NCI-H345 treated with DMSO at 0.1 percent for 48 hours (cell line): ENCODE results near the gene SLC29A3.
A peak's percentile ranks its signal among the peaks of the same experiment; 100 is the strongest.
"Not testable (repeated sequence)": the region's sequence is repeated elsewhere in the genome, so short reads cannot be mapped to it uniquely, and the experiment has no call there.

Source experiments
- DNase-seq: peaks from one replicate; lab custom pipeline; 2025; ENCODE audit not compliant: unreplicated experiment; lab: John Stamatoyannopoulos, UW

The SLC29A3 gene

DNA sequence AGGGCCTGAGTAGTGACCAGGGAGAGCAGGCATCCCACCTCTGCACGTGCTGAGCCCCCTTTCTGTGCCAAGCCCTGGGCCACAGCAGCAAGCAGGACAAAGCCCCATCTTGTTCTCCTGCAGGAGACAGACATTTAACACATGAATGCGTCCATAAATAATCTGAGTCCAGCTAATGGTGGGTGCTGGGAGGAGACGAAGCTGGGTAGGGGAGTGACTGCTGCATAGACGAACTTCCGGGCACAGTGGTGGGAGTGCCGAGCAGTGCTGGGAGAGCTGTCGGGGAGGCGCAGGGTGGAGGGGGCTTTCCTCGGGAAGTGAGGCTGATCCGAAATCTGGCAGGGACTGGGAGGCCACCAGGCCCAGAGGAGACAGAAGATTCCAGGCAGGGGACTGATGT, 35.2 kb upstream of the SLC29A3 start:
- no peak for DNase-seq

DNA sequence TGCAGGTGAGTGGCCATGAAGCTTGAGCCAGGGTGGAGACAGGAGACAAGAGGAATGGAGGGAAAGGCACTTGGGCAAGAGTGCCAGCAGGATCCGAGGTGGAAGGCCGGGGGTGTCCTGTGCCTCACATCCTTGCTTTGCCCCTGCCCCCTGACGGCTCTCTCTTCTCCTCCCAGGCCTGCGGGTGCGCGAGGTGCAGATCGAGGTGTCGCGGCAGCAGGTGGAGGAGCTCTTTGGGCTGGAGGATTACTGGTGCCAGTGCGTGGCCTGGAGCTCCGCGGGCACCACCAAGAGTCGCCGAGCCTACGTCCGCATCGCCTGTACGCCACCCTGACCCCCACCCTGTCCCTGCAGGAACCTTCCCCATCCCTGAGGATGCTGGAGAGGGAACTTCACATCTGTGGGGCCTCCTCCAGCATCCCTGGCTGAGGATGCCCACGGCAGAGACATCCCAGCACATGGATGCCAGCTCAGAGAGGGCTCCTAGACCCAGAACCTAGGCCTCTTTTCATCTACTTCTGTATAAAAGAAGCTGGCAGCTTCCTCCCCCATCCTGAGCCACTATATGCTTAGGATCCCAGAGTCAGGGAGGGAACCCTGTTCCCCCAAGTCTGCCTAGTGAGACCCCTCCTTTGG, 34.4 kb upstream of the SLC29A3 start:
- no peak for DNase-seq

DNA sequence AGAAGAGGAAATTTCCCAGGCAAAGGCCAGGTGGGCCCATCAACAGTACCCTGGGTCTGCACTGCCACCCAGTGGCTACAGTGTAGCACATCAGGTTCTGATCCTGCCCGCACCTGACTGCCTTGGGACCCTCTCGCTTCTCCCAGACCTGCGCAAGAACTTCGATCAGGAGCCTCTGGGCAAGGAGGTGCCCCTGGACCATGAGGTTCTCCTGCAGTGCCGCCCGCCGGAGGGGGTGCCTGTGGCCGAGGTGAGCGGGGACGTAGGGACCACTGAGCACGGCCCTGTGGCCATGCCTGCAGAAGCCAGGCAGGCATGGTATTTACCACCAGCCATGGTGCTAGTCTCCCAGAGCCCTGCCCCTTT, 33.9 kb upstream of the SLC29A3 start:
- DNase-seq: peak; percentile 6

DNA sequence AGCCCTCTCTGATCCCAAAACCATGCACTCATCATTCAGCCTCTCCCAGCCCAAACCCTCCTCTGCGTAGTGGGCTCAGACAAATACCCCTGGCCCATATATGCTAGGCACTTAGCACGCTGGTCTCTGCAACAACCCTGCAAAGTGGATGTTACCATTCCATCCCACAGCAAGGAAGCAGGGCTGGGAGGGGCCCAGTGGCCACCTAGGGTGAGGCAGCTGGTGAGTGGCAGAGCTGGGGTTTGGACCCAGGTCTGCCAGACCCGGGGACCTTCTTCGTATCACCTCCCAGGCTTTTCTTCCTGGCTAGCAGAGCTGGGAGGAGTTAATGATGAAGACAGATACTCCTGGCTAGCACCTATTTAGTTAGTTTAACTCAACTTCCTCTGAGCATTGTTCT, 33.1 kb upstream of the SLC29A3 start:
- no peak for DNase-seq

DNA sequence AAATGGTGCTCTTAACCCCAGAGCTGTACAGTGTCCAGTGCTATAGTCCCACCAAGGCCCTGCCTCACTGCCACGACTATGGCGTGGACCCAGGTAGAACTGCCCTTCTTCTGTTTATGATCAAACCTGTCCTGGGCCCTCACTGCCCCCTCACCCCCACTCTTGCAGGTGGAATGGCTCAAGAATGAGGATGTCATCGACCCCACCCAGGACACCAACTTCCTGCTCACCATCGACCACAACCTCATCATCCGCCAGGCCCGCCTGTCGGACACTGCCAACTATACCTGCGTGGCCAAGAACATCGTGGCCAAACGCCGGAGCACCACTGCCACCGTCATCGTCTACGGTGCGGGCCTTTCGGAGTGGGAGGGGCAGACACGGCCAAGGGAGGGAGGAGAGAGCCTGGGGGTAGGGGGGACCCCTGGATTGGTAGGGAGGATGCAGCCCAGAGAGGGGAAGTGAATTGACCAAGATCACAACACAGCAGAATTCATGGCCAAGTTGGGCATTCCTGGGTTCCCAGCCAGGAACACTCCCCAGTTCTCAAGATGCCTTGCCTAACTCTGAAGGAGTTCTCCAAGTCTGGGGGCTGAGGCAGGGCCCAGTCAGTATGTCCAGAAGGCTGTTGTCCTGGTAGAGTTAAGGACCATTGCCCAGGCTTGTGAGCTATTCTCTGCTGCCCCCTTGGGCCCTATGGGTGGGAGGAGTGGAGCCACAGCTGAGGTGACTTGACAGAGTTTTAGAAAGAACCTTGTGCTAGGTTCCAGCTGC, 32.4 kb upstream of the SLC29A3 start:
- DNase-seq: no peak

DNA sequence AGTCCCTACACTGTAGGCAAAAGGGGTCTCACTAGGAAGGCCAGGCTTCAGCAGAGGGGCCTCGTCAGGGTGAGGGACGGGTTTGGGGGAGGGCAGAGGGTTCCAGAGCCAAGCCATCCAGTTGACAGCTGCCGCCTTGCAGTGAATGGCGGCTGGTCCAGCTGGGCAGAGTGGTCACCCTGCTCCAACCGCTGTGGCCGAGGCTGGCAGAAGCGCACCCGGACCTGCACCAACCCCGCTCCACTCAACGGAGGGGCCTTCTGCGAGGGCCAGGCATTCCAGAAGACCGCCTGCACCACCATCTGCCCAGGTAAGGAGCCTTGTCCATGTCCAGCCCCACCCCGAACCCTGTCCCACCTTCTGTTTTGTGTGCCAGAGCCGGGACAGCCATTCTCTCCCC, 31.6 kb upstream of the SLC29A3 start:
- DNase-seq: no peak

DNA sequence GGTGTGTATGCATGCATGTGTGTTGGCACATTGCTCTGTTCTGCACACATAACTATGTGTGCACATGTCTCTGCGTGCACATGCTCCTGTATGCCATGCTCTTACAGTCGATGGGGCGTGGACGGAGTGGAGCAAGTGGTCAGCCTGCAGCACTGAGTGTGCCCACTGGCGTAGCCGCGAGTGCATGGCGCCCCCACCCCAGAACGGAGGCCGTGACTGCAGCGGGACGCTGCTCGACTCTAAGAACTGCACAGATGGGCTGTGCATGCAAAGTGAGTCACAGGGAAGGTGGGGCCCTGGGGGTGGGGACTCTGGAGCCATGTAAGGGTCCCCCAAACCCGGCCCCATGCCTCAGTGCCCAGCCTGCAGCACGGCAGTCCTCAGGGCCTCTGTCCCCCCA, 30.6 kb upstream of the SLC29A3 start:
- DNase-seq: no peak

DNA sequence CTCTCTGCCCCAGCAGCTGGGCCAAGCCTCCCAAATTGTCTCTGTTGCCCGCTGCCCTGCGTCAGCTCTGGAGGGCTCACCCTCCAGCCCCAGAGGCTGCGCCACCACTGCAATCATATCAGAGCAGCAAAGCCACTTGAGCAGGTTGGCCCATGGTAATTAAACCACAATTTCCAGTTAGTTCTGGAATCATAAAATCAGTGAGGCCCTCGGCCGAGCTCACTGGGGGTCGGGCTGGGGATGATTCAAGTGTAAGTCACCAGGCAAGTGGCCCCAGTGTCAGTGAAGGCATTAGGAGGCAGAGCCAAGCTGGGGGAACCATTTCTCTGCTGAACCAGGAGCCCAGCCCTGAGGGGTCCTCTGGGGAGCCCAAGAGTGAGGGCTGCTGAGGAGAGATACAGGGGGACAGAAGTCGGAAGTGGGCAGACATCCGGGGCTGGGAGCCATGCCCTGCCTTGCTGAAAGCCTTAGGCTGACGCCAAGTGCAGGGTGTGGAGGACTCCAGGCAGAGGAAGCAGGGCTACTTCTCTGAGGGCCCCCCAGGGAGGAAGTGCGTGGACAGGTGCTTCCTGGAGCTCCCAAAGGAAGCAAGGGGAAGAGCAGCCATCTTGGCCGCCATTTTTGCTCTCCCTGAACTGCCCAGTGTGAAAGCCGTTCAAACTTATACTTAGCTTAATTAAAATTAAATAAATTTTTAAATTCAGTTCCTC, 29.5 kb upstream of the SLC29A3 start:
- DNase-seq: no peak

DNA sequence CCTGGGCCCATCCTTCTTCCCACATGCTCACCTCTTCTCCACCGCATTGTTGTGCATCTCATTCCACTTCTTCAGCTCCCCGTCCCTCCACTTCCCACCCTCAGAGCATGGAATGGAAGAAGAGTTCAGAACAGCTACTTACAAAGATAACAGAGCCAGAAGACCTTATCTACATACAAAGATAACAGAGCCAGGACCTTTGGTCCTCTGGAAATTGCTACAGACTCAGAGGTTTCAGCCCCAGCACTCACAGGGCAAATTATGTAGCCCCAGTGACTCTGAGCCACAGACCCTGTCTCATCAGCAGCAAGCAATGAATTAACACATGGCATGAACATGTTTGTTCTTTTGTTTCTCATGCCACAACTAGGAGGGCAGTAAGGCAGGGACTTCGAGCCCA, 28.7 kb upstream of the SLC29A3 start:
- DNase-seq: no peak

DNA sequence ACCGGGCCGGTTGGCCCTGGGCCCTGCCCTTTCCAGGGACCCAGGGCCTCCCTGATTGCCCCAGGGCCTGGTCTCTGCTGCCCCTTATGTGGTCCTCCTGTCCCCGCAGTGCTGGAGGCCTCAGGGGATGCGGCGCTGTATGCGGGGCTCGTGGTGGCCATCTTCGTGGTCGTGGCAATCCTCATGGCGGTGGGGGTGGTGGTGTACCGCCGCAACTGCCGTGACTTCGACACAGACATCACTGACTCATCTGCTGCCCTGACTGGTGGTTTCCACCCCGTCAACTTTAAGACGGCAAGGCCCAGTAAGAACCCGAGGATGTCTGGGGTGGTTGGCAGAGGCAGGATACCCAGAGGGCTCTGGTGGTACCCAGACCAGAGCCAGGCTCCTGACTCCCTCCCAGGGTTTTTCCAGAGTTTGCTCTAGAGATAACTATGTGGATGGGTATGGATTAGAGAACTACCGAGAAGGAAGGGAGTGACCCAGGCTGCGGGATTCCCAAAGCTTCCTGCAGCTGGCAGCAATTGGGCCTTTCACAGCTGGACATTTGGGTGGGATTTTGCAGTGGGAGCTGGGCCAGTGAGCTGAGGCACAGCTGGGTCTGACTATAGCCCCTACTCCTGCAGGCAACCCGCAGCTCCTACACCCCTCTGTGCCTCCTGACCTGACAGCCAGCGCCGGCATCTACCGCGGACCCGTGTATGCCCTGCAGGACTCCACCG, 28.1 kb upstream of the SLC29A3 start:
- DNase-seq: no peak

DNA sequence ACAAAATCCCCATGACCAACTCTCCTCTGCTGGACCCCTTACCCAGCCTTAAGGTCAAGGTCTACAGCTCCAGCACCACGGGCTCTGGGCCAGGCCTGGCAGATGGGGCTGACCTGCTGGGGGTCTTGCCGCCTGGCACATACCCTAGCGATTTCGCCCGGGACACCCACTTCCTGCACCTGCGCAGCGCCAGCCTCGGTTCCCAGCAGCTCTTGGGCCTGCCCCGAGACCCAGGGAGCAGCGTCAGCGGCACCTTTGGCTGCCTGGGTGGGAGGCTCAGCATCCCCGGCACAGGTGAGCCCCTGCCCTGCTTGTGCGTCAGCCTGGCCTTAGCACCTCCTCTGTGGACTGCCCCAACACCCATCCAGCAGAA, 27.5 kb upstream of the SLC29A3 start:
- DNase-seq: no peak

DNA sequence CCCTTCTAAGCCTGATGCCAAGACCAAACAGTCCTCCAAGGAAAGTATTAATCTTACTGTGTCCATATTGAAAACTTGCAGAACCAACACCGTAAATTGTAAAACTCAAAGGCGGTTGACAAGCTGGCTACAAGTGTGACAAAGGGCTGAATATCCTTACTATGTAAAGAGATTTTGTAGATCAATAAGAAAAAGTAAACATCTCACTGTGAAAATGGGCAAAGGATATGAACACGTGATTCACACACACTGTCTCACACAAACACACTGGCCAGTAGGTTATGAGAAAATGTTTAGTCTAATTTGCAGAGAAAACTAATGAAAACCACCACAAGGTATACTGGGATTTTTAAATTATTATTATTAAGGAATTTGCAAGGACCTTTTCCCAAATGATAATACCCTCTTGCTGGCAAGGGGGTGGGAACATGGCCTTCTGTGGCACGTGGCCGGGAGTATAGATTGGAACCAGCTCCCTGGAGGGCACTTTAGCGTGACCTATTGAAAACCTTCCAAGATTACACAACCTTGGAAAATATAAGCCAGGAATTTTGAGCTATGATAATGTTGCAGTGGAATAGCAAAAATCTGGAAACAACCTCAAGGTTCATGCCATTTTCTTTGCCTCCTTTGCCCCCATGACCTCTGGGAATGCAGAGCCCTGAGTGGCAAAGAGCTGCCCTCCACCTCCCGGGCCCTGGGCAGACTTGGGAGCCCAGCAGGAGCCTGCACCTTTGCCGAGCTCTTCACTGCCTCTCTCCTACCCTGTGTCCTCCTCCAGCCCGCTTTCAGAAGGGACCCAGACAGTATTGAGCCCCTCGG, 26.2 kb upstream of the SLC29A3 start:
- DNase-seq: no peak

DNA sequence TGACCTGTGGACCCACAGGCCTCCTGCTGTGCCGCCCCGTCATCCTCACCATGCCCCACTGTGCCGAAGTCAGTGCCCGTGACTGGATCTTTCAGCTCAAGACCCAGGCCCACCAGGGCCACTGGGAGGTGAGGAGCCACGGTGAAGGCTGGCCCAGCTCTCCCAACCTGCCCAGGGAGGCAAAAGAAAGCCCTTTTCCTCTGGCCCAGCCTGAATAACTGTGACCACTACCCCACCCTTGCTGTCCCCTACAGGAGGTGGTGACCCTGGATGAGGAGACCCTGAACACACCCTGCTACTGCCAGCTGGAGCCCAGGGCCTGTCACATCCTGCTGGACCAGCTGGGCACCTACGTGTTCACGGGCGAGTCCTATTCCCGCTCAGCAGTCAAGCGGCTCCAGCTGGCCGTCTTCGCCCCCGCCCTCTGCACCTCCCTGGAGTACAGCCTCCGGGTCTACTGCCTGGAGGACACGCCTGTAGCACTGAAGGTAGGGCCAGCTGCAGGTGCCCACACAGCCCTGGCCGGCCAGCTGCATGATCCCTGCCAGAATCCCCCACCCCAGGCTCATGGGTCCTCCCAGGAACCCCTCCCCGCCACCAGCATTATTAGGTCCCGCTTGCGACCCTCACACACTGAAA, 25.5 kb upstream of the SLC29A3 start:
- no peak for DNase-seq

DNA sequence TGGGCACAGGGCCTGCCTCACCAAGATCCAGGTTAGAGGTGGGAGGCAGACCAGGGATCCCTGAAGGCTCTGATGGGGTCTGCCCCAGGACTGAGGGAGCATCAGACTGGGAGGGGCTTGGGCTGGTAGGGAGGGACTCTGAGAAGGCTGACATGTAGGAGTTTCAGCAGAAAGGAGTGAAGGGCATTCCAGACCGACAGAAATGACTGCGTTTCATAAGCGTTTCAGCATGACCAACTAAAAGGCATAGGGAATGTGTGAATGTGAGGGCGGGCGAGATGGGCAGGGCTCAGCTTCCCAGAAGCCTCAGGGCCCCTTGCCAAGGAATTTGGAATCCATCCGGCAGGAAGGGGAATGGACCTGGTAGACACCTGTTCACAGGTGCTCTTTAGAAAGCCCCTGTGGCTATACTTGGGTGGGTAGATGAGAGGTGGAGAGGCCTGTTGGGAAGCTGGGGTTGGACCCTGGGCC, 24.9 kb upstream of the SLC29A3 start:
- DNase-seq: no peak

DNA sequence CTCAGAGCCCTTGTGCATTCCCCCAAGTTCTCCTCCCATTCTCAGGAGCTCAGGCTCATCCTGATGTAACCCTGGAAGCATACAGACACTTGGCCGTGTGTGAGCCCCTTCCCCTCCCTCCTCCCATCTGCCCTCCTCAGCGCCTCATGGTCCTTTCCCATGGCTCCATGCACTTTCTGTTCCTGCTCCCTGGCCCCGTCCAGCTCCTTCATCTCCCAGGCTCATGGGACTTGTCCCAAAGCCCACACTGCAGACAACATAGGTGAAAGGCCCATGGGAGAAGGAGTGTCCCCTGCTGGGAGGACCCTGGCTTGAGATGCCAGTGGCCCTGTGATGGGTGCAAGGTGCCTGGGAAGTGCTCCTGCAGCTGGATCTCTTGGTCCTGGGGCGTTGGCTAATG, 24.2 kb upstream of the SLC29A3 start:
- DNase-seq: no peak

DNA sequence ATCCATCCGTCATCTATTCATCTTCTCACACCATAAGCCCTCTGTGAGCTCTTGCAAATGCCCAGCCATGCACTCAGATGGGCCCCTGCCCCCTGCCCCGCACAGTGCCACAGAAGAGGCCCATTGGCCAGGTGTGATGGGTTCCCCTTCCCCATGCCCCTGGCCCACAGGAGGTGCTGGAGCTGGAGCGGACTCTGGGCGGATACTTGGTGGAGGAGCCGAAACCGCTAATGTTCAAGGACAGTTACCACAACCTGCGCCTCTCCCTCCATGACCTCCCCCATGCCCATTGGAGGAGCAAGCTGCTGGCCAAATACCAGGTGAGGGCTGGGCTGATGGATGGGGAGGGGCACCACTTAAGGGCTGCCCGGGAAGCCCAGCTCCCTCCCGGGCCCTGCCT, 23.4 kb upstream of the SLC29A3 start:
- no peak for DNase-seq

DNA sequence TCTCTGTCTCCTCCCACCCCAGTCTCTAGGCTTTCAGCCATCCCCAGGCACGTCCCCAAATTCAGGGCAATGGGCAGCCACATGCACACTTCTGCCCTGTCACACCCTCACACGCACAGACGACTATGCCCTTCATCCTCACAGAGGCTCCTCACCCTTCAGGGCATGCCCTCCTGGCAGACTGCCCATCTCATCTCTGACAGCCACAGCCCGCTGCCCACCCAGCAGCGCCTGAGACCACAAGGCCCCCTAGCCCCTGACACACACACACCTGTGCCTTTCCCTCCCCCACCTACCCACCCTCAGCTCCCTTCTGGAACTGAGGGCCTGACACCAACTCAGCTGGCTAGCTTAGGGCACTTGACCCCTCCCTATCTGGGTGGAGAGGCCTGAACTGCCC, 23.0 kb upstream of the SLC29A3 start:
- no peak for DNase-seq

DNA sequence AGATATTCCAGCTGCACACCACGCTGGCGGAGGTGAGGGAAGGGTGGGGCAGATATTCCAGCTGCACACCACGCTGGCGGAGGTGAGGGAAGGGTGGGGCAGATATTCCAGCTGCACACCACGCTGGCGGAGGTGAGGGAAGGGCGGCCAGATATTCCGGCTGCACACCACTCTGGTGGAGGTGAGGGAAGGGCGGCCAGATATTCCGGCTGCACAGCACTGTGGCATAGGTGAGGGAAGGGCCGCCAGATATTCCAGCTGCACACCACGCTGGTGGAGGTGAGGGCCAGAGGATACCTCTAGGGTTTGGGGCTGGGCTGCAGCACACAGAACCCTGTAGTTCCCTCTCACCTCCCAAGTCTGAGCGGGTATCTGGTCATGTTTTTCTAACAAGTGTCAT, 22.2 kb upstream of the SLC29A3 start:
- not testable (repeated sequence) for DNase-seq

DNA sequence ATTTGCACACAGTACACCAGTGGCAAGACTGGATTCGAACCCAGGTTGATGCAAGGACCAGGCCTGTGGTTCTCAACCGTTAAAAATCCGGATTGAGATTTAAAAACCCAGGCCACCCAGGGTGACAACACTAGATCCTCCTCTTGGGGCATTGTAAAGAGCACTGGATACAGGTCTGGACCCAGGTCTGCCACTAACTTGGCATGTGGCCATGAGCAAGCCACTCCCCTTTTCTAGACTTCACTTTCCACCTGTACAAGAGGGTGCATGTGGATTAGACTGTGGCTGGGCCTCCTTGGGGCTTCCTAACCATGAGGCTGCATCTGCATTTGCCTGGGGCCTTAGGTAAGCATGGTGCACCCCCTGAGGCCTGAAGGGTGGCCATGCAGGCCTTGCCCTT, 21.7 kb upstream of the SLC29A3 start:
- no peak for DNase-seq

DNA sequence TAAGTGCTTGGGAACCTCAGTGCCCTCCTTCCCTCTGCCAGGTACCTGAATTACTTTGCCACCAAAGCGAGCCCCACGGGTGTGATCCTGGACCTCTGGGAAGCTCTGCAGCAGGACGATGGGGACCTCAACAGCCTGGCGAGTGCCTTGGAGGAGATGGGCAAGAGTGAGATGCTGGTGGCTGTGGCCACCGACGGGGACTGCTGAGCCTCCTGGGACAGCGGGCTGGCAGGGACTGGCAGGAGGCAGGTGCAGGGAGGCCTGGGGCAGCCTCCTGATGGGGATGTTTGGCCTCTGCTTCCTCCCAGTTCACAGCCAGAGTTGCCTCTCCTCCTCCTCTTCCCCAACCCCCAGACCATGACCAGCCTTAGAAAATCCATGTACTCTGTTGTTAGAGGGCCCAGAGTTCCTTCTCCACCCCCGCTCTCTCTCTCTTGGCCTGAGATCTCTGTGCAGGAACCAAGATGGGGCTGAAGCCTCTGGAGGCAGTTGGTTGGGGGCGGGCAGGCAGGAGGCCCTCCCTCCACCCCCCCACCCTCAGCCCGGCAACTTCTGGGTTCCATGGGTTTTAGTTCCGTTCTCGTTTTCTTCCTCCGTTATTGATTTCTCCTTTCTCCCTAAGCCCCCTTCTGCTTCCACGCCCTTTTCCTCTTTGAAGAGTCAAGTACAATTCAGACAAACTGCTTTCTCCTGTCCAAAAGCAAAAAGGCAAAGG, 19.8 kb upstream of the SLC29A3 start:
- DNase-seq: no peak
